ENCODE data around the gene RPS6KA4.

Gene RPS6KA4

GRCh38 chr11:64369440-64370421, 10.8 kb downstream of the RPS6KA4 start:
- no peak for DNase-seq

GRCh38 chr11:64371201-64371600, 12.2 kb downstream of the RPS6KA4 start:
- DNase-seq = no peak

GRCh38 chr11:64372021-64372420, 13.1 kb downstream of the RPS6KA4 start:
- DNase-seq = no peak

- DNase-seq = peak; percentile 68
Observed at GRCh38 chr11:64372802-64373597, 14.0 kb downstream of the RPS6KA4 start.

GRCh38 chr11:64373598-64373974, 14.6 kb downstream of the RPS6KA4 start:
- no peak for DNase-seq

- DNase-seq = no peak
Observed at GRCh38 chr11:64376071-64376470, 17.1 kb downstream of the RPS6KA4 start.

GRCh38 chr11:64378335-64378880, 19.4 kb downstream of the RPS6KA4 start:
- DNase-seq = no peak

GRCh38 chr11:64379160-64379559, 20.2 kb downstream of the RPS6KA4 start:
- no peak for DNase-seq

- no peak for DNase-seq
Observed at GRCh38 chr11:64379817-64380709, 21.1 kb downstream of the RPS6KA4 start.

GRCh38 chr11:64381350-64381749, 22.4 kb downstream of the RPS6KA4 start:
- no peak for DNase-seq

- DNase-seq = no peak
Observed at GRCh38 chr11:64382047-64382446, 23.1 kb downstream of the RPS6KA4 start.

GRCh38 chr11:64382586-64382985, 23.6 kb downstream of the RPS6KA4 start:
- DNase-seq = no peak

GRCh38 chr11:64383580-64383979, 24.6 kb downstream of the RPS6KA4 start:
- no peak for DNase-seq

- no peak for DNase-seq
Observed at GRCh38 chr11:64384028-64384737, 25.2 kb downstream of the RPS6KA4 start.

GRCh38 chr11:64384981-64385944, 26.3 kb downstream of the RPS6KA4 start:
- DNase-seq = no peak

- DNase-seq = no peak
Observed at GRCh38 chr11:64385945-64386704, 27.2 kb downstream of the RPS6KA4 start.

GRCh38 chr11:64387916-64388315, 29.0 kb downstream of the RPS6KA4 start:
- DNase-seq = no peak

GRCh38 chr11:64388894-64389293, 29.9 kb downstream of the RPS6KA4 start:
- DNase-seq = no peak

GRCh38 chr11:64389851-64390250, 30.9 kb downstream of the RPS6KA4 start:
- DNase-seq = no peak

- no peak for DNase-seq
Observed at GRCh38 chr11:64390558-64390957, 31.6 kb downstream of the RPS6KA4 start.

All from NCI-H1048 (cell line).